ENCODE measurements around the gene EPS8L3.
A peak's percentile ranks its signal among the peaks of the same experiment; 100 is the strongest.

Gene EPS8L3

DNA sequence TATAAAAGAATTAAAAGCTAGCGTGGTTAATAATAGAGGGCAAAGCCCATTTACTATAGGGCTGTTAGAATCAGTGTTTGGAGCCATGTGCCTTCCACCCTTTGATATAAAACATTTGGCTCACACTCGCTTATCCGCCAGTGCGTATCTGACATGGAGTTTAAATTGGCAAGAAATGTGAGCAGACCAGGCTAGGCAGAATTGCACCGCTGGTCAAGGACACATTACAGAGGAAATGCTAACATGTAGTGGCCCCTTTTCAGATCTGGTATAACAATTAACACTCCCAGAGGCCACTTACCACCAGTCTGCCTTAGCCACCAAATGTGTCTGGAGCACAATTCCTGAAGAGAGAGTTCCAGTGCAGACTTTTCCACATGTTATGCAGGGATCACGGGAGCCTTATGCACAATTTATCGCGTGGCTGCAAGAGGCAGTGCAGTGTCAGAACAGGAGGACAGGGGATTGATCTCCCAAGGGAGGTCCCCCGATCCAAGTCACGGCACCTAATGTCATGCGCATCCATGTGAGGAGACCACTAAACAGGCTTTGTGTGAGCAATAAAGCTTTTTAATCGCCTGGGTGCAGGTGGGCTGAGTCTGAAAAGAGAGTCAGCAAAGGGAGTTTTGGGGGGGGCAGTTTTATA lies 36.9 kb downstream of the EPS8L3 start:
- no peaks in the 10 kb centered on the region for H3K27me3 ChIP-seq (ENCODE audit: insufficient read depth, low read length)
- no peak overlapping the region for H3K4me3 ChIP-seq (ENCODE audit: low read depth, low read length)
- no peak overlapping the region for H3K27ac ChIP-seq (ENCODE audit: low read depth, low read length)
- no peaks in the 10 kb centered on the region for H3K36me3 ChIP-seq (ENCODE audit: insufficient read depth, low read length)
- H3K4me1 ChIP-seq (ENCODE audit: control insufficient read depth, insufficient read depth, low read length, unreplicated experiment), result no peaks in the 10 kb centered on the region
- no peaks in the 10 kb centered on the region for H3K79me2 ChIP-seq (ENCODE audit: control insufficient read depth, insufficient read depth, low read length, unreplicated experiment)
- no peak overlapping the region for H2AFZ ChIP-seq (ENCODE audit: low read length, unreplicated experiment)

GRCh38 chr1:109726007-109726406 lies 37.7 kb downstream of the EPS8L3 start:
- no peaks in the 10 kb centered on the region for H3K79me2 ChIP-seq (ENCODE audit: control insufficient read depth, insufficient read depth, low read length, unreplicated experiment)
- H2AFZ ChIP-seq (ENCODE audit: low read length, unreplicated experiment), result no peak overlapping the region
- no peak overlapping the region for H3K27ac ChIP-seq (ENCODE audit: low read depth, low read length)
- no peaks in the 10 kb centered on the region for H3K36me3 ChIP-seq (ENCODE audit: insufficient read depth, low read length)
- no peaks in the 10 kb centered on the region for H3K27me3 ChIP-seq (ENCODE audit: insufficient read depth, low read length)
- no peaks in the 10 kb centered on the region for H3K4me1 ChIP-seq (ENCODE audit: control insufficient read depth, insufficient read depth, low read length, unreplicated experiment)
- no peak overlapping the region for H3K4me3 ChIP-seq (ENCODE audit: low read depth, low read length)

- no peaks in the 10 kb centered on the region for H3K4me1 ChIP-seq (ENCODE audit: control insufficient read depth, insufficient read depth, low read length, unreplicated experiment)
- H3K27me3 ChIP-seq (ENCODE audit: insufficient read depth, low read length), result no peaks in the 10 kb centered on the region
- H3K4me3 ChIP-seq (ENCODE audit: low read depth, low read length), result no peak overlapping the region
- no peak overlapping the region for H2AFZ ChIP-seq (ENCODE audit: low read length, unreplicated experiment)
- H3K27ac ChIP-seq (ENCODE audit: low read depth, low read length), result no peak overlapping the region
- no peaks in the 10 kb centered on the region for H3K36me3 ChIP-seq (ENCODE audit: insufficient read depth, low read length)
- H3K79me2 ChIP-seq (ENCODE audit: control insufficient read depth, insufficient read depth, low read length, unreplicated experiment), result no peaks in the 10 kb centered on the region
These were observed 38.2 kb downstream of the EPS8L3 start for GRCh38 chr1:109725510-109725909.

DNA sequence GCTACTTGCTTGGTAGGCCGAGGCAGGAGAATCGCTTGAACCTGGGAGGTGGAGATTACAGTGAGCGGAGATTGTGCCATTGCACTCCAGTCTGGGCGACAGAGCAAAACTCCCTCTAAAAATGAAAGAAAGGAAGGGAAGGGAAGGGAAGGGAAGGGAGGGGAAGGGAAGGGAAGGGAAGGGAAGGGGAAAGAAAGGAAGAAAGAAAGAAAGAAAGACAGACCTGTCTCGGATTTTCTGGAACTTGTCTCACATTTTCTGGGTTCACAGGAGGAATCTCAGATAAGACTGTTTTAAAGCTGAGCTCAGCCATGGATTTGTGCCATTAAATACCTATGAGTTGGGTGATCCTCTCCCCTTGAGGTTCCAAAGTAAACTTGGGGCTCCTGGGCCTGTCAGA lies 38.8 kb downstream of the EPS8L3 start:
- Histone ChIP-seq H3K27me3 (ENCODE audit: insufficient read depth, low read length) (no peaks in the 10 kb centered on the region), H3K4me3 (ENCODE audit: low read depth, low read length) (no peak overlapping the region), H2AFZ (ENCODE audit: low read length, unreplicated experiment) (no peak overlapping the region), H3K79me2 (ENCODE audit: control insufficient read depth, insufficient read depth, low read length, unreplicated experiment) (no peaks in the 10 kb centered on the region), H3K4me1 (ENCODE audit: control insufficient read depth, insufficient read depth, low read length, unreplicated experiment) (peaks cover 1% of the 10 kb centered on the region), H3K36me3 (ENCODE audit: insufficient read depth, low read length) (no peaks in the 10 kb centered on the region), H3K27ac (ENCODE audit: low read depth, low read length) (no peak overlapping the region)

GRCh38 chr1:109722908-109723691 lies 40.6 kb downstream of the EPS8L3 start:
- Histone ChIP-seq H3K4me3 (ENCODE audit: low read depth, low read length) (no peak overlapping the region), H3K36me3 (ENCODE audit: insufficient read depth, low read length) (no peaks in the 10 kb centered on the region), H3K79me2 (ENCODE audit: control insufficient read depth, insufficient read depth, low read length, unreplicated experiment) (no peaks in the 10 kb centered on the region), H3K4me1 (ENCODE audit: control insufficient read depth, insufficient read depth, low read length, unreplicated experiment) (peaks cover 11% of the 10 kb centered on the region), H3K27ac (ENCODE audit: low read depth, low read length) (no peak overlapping the region), H3K27me3 (ENCODE audit: insufficient read depth, low read length) (no peaks in the 10 kb centered on the region), H2AFZ (ENCODE audit: low read length, unreplicated experiment) (no peak overlapping the region)

GRCh38 chr1:109721971-109722370 lies 41.8 kb downstream of the EPS8L3 start:
- H2AFZ ChIP-seq (ENCODE audit: low read length, unreplicated experiment), result no peak overlapping the region
- no peaks in the 10 kb centered on the region for H3K27me3 ChIP-seq (ENCODE audit: insufficient read depth, low read length)
- H3K27ac ChIP-seq (ENCODE audit: low read depth, low read length), result no peak overlapping the region
- no peaks in the 10 kb centered on the region for H3K79me2 ChIP-seq (ENCODE audit: control insufficient read depth, insufficient read depth, low read length, unreplicated experiment)
- H3K36me3 ChIP-seq (ENCODE audit: insufficient read depth, low read length), result no peaks in the 10 kb centered on the region
- no peak overlapping the region for H3K4me3 ChIP-seq (ENCODE audit: low read depth, low read length)
- H3K4me1 ChIP-seq (ENCODE audit: control insufficient read depth, insufficient read depth, low read length, unreplicated experiment), result peaks cover 11% of the 10 kb centered on the region

GRCh38 chr1:109721042-109721441 lies 42.7 kb downstream of the EPS8L3 start:
- Histone ChIP-seq H3K79me2 (ENCODE audit: control insufficient read depth, insufficient read depth, low read length, unreplicated experiment) (no peaks in the 10 kb centered on the region), H3K27me3 (ENCODE audit: insufficient read depth, low read length) (no peaks in the 10 kb centered on the region), H3K27ac (ENCODE audit: low read depth, low read length) (no peak overlapping the region), H3K4me3 (ENCODE audit: low read depth, low read length) (no peak overlapping the region), H2AFZ (ENCODE audit: low read length, unreplicated experiment) (no peak overlapping the region), H3K36me3 (ENCODE audit: insufficient read depth, low read length) (no peaks in the 10 kb centered on the region), H3K4me1 (ENCODE audit: control insufficient read depth, insufficient read depth, low read length, unreplicated experiment) (peaks cover 11% of the 10 kb centered on the region)

DNA sequence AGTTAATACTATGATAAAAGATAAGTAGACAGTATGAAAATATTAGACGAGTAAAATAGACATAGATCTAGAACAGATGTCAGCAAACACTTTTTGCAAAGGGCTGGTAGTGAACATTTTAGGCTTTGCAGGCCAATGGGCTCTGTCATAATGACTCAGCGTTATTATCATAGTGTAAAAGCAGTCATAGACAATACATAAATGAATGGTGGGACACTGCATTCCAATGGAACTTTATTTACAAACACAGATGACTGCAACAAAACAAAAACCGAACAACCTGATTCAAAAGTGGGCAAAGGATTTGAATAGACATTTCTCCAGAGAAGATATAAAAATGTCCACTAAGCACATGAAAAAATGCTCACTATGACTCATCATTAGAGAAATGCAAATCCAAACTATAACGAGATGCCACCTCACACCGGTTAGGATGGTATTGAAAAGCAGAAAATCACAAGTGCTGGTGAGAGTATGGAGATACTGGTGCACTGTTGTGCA lies 44.3 kb downstream of the EPS8L3 start:
- H3K36me3 ChIP-seq (ENCODE audit: insufficient read depth, low read length), result no peaks in the 10 kb centered on the region
- peak overlapping the region; percentile 58 for H3K27ac ChIP-seq (ENCODE audit: low read depth, low read length)
- peak overlapping the region; percentile 29; the same call in 1 of the 2 replicates for H3K4me3 ChIP-seq (ENCODE audit: low read depth, low read length)
- peaks cover 11% of the 10 kb centered on the region for H3K4me1 ChIP-seq (ENCODE audit: control insufficient read depth, insufficient read depth, low read length, unreplicated experiment)
- H2AFZ ChIP-seq (ENCODE audit: low read length, unreplicated experiment), result peak overlapping the region; percentile 25
- no peaks in the 10 kb centered on the region for H3K27me3 ChIP-seq (ENCODE audit: insufficient read depth, low read length)
- H3K79me2 ChIP-seq (ENCODE audit: control insufficient read depth, insufficient read depth, low read length, unreplicated experiment), result no peaks in the 10 kb centered on the region

GRCh38 chr1:109718495-109718894 lies 45.2 kb downstream of the EPS8L3 start:
- H3K27me3 ChIP-seq (ENCODE audit: insufficient read depth, low read length), result peaks cover 5% of the 10 kb centered on the region; the same call in 1 of the 2 replicates
- no peaks in the 10 kb centered on the region for H3K36me3 ChIP-seq (ENCODE audit: insufficient read depth, low read length)
- H3K79me2 ChIP-seq (ENCODE audit: control insufficient read depth, insufficient read depth, low read length, unreplicated experiment), result no peaks in the 10 kb centered on the region
- H3K4me1 ChIP-seq (ENCODE audit: control insufficient read depth, insufficient read depth, low read length, unreplicated experiment), result peaks cover 11% of the 10 kb centered on the region
- peak overlapping the region; percentile 58; the same call in 1 of the 2 replicates for H3K27ac ChIP-seq (ENCODE audit: low read depth, low read length)
- no peak overlapping the region for H2AFZ ChIP-seq (ENCODE audit: low read length, unreplicated experiment)
- no peak overlapping the region for H3K4me3 ChIP-seq (ENCODE audit: low read depth, low read length)

GRCh38 chr1:109717729-109718128 lies 46.0 kb downstream of the EPS8L3 start:
- Histone ChIP-seq H3K79me2 (ENCODE audit: control insufficient read depth, insufficient read depth, low read length, unreplicated experiment) (no peaks in the 10 kb centered on the region), H3K4me1 (ENCODE audit: control insufficient read depth, insufficient read depth, low read length, unreplicated experiment) (peaks cover 11% of the 10 kb centered on the region), H3K27ac (ENCODE audit: low read depth, low read length) (no peak overlapping the region), H3K27me3 (ENCODE audit: insufficient read depth, low read length) (peaks cover 5% of the 10 kb centered on the region; the same call in 1 of the 2 replicates), H3K4me3 (ENCODE audit: low read depth, low read length) (no peak overlapping the region), H2AFZ (ENCODE audit: low read length, unreplicated experiment) (no peak overlapping the region), H3K36me3 (ENCODE audit: insufficient read depth, low read length) (no peaks in the 10 kb centered on the region)
